ENCODE measurements around the gene TP73.

DNA sequence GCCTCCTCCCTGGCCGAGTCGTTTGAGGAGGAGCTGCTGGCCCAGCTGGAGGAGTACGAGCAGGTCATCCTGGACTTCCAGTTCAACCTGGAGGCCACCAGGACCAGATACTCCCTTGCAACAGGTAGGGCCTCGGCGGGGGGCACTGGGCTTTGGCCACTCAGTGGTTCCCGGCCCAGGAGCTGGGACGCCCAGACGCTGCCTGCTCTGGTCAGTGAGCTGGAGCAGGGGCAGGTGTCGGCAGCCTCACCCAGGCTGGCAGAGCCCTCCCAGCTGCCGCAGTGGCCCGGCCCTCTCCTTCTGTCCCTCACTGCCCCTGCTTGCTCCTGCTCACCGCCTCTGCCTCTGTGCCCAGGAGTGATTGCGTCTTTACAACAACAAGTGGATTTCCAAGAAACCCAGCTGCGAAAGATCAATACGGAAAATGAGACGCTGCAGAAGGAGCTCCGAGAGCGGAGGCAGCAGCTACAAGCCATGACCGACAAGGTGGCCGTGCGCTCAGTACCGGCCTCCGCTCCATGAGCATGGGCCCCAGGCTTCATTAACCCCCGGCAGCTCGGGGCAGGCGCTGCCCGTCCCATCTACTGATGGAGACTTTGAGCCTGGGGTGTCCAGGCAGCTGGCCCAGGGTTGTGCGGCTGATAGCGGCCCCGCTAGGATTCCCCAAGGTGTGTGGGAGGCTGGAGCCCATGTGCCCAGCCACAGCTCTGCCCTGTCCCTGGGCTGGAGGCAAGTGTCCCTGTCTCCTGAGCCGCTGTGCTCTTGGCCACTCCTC is 111.2 kb downstream of the TP73 start:
- TF ChIP-seq, protein P1, sequence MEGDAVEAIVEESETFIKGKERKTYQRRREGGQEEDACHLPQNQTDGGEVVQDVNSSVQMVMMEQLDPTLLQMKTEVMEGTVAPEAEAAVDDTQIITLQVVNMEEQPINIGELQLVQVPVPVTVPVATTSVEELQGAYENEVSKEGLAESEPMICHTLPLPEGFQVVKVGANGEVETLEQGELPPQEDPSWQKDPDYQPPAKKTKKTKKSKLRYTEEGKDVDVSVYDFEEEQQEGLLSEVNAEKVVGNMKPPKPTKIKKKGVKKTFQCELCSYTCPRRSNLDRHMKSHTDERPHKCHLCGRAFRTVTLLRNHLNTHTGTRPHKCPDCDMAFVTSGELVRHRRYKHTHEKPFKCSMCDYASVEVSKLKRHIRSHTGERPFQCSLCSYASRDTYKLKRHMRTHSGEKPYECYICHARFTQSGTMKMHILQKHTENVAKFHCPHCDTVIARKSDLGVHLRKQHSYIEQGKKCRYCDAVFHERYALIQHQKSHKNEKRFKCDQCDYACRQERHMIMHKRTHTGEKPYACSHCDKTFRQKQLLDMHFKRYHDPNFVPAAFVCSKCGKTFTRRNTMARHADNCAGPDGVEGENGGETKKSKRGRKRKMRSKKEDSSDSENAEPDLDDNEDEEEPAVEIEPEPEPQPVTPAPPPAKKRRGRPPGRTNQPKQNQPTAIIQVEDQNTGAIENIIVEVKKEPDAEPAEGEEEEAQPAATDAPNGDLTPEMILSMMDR (IDR thresholded peaks at IDR 0.05) = no peak
- no peak for TF ChIP-seq POLR2A (IDR thresholded peaks at IDR 0.05)
